ENCODE measurements around the gene ABCF2.

The ABCF2 gene

GRCh38 chr7:151192002-151192539, 34.9 kb downstream of the ABCF2 start:
- no peak for DNase-seq

DNA sequence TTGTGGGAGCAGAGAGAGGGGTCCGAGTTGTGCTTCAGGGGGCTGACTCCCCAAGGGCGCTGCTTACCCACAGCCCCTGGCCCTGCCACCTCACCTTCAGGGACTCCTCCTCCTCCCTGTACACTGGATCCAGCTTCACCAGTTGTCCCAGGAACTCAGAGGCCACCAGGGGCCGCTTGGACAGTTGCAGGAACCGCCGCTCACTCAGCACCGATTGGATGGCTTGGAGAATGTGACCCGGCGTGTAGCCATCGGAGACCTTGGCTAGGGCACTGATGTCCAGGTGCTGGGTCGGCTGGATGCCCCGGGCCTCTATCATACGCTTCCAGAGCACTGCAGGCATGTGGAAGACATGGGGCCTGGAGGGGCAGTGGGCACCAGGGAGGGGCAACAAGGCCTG, 35.5 kb downstream of the ABCF2 start:
- peak; percentile 39 for DNase-seq

DNA sequence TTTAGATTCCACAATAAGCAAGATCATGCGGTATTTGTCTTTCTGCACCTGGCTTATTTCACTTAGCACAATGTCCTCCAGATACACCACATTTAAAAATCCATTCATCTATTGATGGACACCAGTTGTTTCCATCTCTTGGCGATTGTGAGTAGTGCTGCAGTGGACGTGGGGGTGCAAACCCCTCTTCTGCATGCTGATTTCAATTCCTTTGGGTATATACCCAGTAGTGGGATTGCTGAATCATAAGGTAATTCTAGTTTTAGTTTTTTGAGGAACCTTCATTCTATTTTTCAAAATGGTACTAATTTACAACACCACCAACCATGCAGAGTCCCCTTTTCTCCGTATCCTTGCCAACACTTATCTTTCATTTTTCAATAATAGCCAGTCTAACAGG, 38.0 kb downstream of the ABCF2 start:
- DNase-seq = no peak

DNA sequence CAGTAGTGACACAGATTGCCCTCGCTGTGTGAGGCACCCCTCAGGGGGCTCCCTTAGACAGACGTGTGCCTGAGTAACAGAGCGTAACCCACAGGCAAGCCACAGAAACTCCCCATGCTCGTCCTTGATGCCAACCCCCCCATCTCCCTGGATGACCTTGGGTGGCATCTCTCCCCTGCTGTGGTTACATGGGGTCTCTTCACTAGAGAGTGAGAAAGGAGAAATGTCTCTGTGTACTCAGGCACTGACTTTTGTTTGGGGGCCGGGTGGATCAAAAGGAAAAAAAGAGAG, 38.8 kb downstream of the ABCF2 start:
- no peak for DNase-seq

DNA sequence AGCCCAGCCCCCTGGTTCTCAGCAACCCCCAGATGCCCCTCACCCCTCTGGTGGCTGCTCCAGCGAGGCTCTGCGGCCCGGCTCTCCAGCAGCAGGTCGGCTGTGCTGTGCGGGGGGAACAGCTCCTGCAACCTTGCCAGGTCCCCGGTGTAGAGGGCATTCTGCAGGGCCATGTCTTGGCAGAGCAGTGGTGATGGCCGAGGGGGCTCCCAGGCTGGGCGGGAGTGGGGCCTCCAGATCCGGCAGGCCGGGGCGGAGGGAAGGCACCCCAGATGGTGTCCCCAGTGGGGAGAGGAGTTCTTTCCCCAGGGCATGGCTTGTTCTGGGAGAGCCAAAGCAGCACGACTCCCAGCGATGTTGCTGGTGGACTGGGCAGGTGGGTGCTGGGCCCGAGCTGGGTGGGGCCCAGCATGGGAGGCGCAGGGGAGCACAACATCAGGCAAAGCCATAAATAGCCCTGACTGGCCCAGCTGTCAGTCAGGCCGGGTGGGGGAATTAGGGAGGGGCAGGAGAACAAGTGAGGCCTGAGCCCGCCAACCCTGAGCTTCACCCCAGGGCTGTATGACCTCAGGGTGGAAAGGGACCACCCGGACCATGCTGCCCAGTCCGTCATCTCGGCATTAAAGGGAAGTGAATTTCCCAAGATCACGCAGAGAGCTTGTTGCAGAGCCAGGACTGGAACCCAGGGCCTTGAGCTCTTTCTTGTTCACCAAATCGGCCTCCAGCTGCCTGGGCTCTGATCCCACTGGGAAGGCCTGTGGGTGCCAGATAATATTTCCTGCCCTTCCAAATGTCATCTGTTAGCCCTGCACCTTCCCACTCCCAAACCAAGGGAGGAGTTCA, 39.4 kb downstream of the ABCF2 start:
- no peak for DNase-seq

DNA sequence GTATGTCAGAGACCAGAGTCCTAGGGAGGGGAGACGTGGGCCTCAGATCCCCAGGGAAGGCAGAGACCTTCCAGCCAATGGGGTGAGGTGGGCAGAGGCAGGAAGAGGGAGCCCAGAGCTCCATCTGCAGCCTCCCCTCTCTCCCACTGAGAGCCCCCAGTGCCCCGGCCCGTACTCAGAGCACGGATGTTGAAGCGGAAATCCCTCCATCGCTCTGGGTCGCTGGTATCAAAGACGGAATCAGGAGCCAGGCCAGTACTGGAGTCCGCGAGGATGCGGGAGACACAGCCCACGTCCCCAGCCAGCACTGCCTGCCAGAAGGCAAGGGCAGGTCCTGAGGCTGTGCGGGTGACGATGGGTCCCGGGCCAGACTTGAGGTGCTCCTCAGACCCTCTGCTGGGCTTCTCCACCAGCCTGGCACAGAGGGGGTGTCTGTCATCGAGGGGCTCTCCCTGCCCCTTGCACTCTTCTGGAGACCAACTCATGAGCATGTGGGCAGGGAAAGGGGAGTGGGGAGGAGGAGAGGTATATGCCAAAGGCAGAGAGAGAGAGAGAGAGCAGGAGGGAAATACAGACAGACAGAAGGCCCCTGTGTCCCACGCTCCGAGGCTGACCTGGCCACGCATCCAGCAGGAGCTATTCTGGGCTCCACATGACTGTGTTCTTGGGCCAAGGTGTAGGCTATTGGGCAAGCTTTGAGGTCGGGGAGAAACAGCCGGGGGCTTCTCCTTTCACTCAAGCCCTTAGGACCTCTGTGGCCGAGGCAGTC, 40.2 kb downstream of the ABCF2 start, which contains the start of gene ASB10:
Gene ASB10, minus strand, starts transcription at position 611 of the 769 bp plus-strand sequence. Its CDS starts 120 bp downstream, at position 491.
- no peak for DNase-seq

DNA sequence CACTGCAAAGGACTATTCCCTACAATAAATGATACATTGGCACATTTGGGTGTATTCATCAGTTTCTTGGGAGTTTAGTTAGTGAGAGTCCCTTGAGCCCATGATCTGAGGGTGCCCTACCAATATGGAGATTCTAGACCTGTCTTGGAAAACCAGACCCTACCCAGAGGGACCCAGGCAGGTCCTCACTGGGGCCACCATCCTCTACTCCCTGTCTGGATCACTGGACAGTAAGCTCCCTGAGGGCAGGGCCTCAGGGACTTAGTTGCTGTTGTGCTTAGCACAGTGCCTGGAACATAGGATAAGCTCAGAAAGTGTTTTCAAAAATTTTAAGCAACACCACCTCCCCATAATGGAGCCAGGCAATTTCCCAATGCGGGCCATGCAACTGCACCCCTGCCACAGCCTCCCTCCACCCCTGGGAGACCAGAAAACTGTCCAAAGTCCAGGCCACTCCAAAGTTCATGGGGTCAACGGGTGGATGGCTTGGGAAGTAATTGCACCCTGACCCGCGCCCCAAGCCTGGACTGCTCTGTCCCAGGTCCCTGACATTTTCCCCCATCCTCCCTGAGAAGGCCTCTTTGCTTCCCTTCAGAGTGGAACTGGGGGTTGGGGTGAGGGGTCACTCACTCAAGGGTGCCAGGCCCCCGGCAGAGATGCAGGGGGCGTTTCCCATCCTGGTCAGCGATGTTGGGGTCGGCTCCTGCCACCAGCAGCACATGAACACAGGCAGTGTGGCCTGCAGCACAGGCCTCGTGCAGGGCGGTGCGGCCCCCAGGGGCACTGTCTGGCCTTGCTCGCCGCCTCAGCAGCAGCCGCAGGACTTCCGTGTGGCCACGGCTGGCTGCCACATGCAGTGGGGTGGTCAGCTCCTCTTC, 41.0 kb downstream of the ABCF2 start:
- no peak for DNase-seq

DNA sequence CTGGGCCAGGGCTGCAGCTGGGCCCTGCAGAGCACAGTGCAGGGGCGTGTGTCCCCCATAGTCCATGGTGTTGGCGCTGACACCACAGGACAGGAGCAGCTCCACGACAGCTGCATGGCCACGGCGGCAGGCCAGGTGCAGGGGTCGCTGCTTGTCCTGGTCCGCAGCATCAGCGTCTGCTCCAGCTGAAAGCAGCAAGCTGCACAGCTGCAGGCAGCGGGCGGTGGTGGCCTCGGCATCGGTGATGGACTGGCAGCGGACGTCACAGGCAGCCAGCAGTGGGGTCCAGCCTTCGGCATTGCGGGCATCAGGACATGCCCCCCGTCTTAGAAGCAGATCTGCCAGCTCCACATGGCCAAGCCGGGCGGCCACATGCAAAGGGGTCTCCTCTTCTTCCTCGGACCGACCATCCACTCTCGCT, 46.0 kb downstream of the ABCF2 start:
- DNase-seq = no peak

- DNase-seq = no peak
Observed at GRCh38 chr7:151179946-151180345, 47.1 kb downstream of the ABCF2 start.

DNA sequence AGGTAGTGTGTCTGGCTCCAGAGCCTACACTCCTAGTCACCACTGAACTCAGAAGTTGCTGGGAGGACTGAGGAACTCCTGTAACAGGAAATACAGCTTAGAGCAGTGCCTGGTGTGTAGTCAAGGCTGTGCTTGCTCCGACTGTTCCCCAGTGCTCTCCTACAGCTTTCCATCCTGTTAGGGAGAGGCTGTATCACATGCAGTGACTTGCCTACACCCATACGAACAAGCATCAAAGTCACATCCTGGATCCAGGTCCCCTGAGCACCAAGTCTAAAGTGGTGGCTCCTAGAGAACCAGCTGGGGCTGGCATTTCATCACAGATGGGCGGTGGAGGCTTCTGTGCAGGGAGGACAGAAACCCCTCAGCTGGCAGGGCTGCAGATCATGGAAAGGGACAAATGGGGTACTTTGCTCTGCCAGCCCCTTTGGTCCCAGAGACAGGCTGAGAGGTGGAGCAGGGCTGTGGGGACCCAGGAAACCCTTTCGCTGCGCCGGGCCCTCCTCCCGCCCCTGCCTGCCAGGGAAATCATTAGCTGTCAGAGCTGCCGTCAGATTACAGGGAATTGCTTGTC, 47.6 kb downstream of the ABCF2 start:
- no peak for DNase-seq

- DNase-seq = no peak
Observed at GRCh38 chr7:151178831-151179230, 48.2 kb downstream of the ABCF2 start.

DNA sequence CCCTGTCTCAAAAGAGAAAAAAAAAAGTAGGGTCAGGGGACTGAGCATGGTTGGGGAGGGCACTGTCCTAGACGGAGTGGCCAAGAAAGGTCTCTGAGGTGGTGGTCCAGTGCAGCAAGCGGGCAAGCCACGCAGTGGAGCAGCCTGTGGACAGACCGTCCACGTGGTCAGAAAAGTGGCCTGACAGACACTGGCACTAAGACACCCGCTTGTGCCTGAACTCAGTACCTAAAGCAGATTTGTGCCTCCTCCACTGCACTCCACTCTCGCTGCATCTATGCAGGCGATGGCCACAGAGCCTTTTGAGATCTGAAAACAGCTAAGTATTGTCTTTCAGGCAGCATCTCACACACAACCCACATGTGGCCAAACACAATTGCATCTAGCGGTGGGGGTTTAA, 48.8 kb downstream of the ABCF2 start:
- no peak for DNase-seq

GRCh38 chr7:151177310-151177709, 49.7 kb downstream of the ABCF2 start:
- DNase-seq = no peak

DNA sequence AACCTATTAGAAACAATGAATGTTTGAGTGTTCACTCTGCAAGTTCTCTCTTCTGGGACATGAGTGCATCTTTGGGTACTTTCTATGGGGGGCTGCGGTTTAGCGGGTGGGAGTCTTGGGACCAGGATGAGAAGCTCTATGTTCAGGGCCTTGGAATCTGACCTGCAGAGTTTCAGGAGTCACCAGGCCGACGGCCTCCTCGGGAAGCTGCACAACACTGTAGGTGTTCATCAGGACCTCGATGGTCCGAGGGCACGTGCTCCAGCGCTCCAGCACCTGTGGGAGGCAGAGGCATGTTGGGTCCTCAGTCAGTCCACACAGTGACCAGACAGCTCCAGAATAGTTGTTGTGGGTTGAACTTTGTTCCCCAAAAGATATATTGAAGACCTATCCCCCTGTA, 50.6 kb downstream of the ABCF2 start:
- no peak for DNase-seq

DNA sequence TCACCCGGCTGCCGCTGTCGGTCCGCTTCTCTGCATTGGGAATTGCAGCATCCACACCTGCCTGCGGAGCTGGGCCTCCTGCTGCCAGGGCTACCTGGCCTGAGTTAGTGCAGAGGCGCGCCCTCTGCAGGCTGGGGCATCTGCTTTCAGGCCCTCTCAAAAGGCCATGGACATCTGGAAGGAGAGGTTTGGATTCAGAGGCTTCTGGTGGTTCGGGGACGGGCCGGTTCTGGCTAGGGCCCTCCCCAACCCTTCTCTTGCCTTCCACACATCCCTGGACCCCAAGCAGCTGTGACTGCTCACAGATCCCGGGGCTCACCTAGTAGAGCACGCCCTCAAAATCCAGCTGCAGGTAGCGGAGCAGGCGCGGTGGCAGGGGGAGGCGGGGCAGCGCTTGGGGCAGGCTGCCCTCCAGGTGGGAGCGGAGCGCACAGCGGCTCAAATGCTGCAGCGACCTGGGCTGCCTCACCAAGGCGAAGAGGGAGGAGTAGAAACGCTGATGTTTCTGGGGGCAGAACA, 51.2 kb downstream of the ABCF2 start:
- DNase-seq = peak; percentile 84

DNA sequence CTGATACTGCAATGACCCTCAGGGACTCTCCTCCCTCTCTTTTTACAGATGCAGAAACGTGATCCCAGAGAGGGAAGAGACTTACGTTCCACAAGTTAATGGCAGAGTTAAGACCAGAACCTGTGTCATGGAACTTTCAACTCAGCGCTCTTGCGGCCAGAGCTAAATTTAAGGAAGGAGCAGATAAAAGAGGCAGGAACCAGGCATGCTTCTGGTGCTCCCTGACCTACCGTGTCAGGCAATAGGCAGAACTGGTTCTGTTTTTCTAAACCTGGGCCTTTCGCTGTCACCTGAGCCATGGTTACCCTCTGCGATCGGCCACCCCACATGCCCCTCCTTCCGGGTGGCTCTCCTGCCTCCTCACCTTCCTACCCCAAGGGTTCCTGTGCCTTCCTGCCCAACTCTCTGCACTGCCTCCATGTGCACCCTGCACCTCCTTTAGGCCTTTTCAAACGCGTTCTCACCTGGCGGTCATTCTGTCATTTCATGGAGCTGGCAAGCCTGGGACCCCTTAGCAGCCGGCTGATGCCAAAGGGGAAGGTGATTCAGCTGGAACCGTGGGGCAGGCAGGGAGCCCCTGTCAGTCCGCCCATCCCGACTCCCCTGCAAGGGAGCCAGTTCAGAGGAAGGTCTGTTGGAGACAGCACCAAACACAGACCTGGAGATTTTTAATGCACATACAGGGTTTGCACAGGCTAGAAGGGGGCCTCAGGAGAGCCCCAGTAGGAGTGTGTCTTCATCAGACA, 51.8 kb downstream of the ABCF2 start:
- no peak for DNase-seq

- peak; percentile 84 for DNase-seq
Observed at GRCh38 chr7:151174246-151175046, 52.6 kb downstream of the ABCF2 start.

DNA sequence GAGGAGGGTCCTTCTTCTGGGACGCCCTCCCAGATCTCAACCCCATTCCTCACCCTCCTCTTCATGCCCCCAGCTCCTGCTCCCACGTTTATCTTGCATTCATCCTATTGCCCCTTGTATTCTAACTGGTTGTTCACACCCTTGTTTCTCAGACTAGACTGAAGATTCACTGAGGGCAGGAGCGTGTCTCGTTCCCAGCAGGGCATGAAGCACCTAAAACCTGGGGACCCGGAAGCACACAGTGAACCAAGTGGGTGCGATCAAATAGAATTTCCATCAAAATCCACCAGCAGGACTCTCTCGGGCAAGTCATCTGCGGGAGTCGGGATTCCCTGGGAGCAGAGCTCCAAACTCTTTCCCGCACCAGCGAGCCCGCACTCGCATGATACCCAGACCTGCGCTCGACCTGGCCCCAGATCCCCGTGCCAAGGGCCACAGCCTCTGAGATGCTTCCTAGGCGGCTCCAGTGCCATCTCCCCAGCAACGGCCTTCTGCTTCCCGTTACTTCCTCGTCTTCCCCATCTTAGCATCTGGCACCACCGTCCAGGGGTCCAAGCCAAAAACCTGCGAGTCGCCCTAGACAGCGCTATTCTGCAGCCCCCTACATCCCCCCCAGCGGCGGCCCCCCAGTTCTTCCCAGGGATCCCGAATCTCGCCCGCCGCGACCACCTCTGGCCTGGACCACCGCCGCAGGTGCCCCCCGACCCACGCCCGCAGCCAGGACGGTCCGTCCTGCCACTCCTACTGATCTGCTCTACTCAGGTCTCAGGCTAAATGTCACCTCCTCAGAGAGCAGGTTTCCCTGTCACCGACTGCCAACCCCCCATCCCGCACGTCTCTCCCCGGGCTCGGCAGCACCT, 53.4 kb downstream of the ABCF2 start:
- DNase-seq = peak; percentile 55

GRCh38 chr7:151172273-151173141, 54.5 kb downstream of the ABCF2 start:
- peak; percentile 83 for DNase-seq
